ENCODE data around the gene PLXNA2. TPM values are rescaled to one million over a fixed set of nuclear protein-coding genes. Genes with fewer than 3 reads are reported as not detected.

PLXNA2 gene
- total and polyA plus RNA-seq, 2 donors (not counting 3 experiments of a cell fraction or from before 2014, with no cell fraction given): 42.6 to 229 TPM

- intact Hi-C loops (cut with micrococcal nuclease): no loop called here
- Histone ChIP-seq H3K79me2 (ENCODE audit: control insufficient read depth, insufficient read depth, low read length) (no peaks in the 10 kb centered on the region), H3K27me3 (ENCODE audit: control insufficient read depth in 2 of 2, insufficient read depth in 2 of 2, low read length in 2 of 2) (no peaks in the 10 kb centered on the region), H3K27ac (ENCODE audit: insufficient read depth, low read depth, low read length) (no peak overlapping the region), H3K9ac (replicated peaks; ENCODE audit: extremely low read depth, insufficient read depth, low read length) (no peak overlapping the region), H3K9me1 (replicated peaks; ENCODE audit: control insufficient read depth, extremely low read depth, insufficient read depth, low read length) (no peaks in the 10 kb centered on the region), H3K4me1 (ENCODE audit: control insufficient read depth, extremely low read depth, insufficient read depth, low read length) (no peaks in the 10 kb centered on the region), H2AFZ (ENCODE audit: low read depth, low read length) (no peak overlapping the region), H3K4me2 (ENCODE audit: insufficient read depth, low read length) (no peak overlapping the region), H3K36me3 (ENCODE audit: control insufficient read depth in 2 of 2, extremely low read depth in 1 of 2, insufficient read depth in 2 of 2, low read length in 2 of 2) (peaks cover 56 to 77% of the 10 kb centered on the region in 2 experiments), H4K20me1 (replicated peaks; ENCODE audit: control insufficient read depth, extremely low read depth, insufficient read depth, low read length) (no peaks in the 10 kb centered on the region), H3K4me3 (replicated peaks in 1 of 3; ENCODE audit: insufficient read depth in 1 of 3, low read depth in 1 of 3, low read length in 3 of 3) (no peak overlapping the region), H3K9me3 (replicated peaks; ENCODE audit: control insufficient read depth, insufficient read depth, low read length) (no peaks in the 10 kb centered on the region)
- TSS peak; percentile 8 for BruUV-seq (replicated peaks)
- DNase-seq (ENCODE audit: low read depth, low spot score) (no peak), FAIRE-seq (no peak)
- TF ChIP-seq EZH2 (IDR thresholded peaks at IDR 0.05; ENCODE audit: borderline replicate concordance, low read depth, low read length, severe bottlenecking): no peak
- no peak for TF ChIP-seq FOS (IDR thresholded peaks at IDR 0.05; ENCODE audit: borderline replicate concordance, insufficient read depth, low read length)
- no peak for TF ChIP-seq CTCF (IDR thresholded peaks at IDR 0.05; ENCODE audit: extremely low read depth in 1 of 2, insufficient read depth in 1 of 2, low read depth in 1 of 2, low read length in 2 of 2)
- no peak for TF ChIP-seq GATA2 (IDR thresholded peaks at IDR 0.05; ENCODE audit: insufficient read depth, insufficient read length, low read depth, low read length)
- TF ChIP-seq POLR2A (IDR thresholded peaks at IDR 0.05; ENCODE audit: low read depth, low read length): no peak
- no peak for TF ChIP-seq JUN (IDR thresholded peaks at IDR 0.05; ENCODE audit: borderline replicate concordance, insufficient read depth, insufficient read length, low read depth)
- TF ChIP-seq POLR2AphosphoS5 (IDR thresholded peaks at IDR 0.05; ENCODE audit: insufficient read depth, low read depth, low read length): no peak
- TF ChIP-seq MYC (IDR thresholded peaks at IDR 0.05; ENCODE audit: low read depth, low read length): no peak
- no peak for TF ChIP-seq MAX (IDR thresholded peaks at IDR 0.05; ENCODE audit: insufficient read depth, insufficient read length)
- CTCF ChIA-PET: interaction anchor here (1.2 to 2.5 kb wide), 2 partner anchors 11 to 23 kb away, joined by 3 to 10 read pairs; no protein-coding TSS in a partner anchor
- POLR2A ChIA-PET: no interaction called here
- dilution Hi-C loops (cut with MboI; ENCODE audit: extremely low pct_ligation_motif_present, low sequenced_read_pairs): no loop called here
Observed at GRCh38 chr1:208044589-208045462, 199.4 kb downstream of the PLXNA2 start.
